GM12878 (cell line): ENCODE data around the gene SAP25. TPM values are rescaled to one million over a fixed set of nuclear protein-coding genes. Genes with fewer than 3 reads are reported as not detected.

Experiments
- ATAC-seq: fragments of 200-7000 bp; cut with Tn5 transposase; 3 replicates; pipeline ENCODE4 v1.9.1; 2020; ENCODE audit warnings: mild to moderate bottlenecking, moderate library complexity
- BruUV-seq: library from RNA; stranded (reverse); fragments of 400-500 nt; replicated peaks from 2 replicates; lab custom pipeline; 2021; lab: Mats Ljungman, UMichigan
- CTCF ChIA-PET: fragments of 300-600 bp; sonication (Branson Sonifier 250); formaldehyde crosslinking; extraction: SDS; loops from one replicate; lab custom pipeline; 2021; ENCODE audit warnings: inconsistent platforms; lab: Yijun Ruan, JAX
- POLR2A ChIA-PET: fragments of 350-600 bp; formaldehyde crosslinking; extraction: SDS; loops from one replicate; lab custom pipeline; 2021; ENCODE audit warnings: inconsistent platforms; lab: Charles Lee
- RAD21 ChIA-PET: fragments of 300-600 bp; sonication (Branson Sonifier 250); formaldehyde crosslinking; loops from one replicate; lab custom pipeline; 2023; ENCODE audit warnings: antibody characterized with exemption; ENCODE audit not compliant: unreplicated experiment; lab: Charles Lee
- SMC1A ChIA-PET: fragments of 300-600 bp; sonication (Branson Sonifier 250); formaldehyde crosslinking; loops from one replicate; lab custom pipeline; 2023; ENCODE audit not compliant: unreplicated experiment, uncharacterized antibody; lab: Charles Lee
- DNase-seq: peaks from one replicate; pipeline ENCODE4 v3.0.0-alpha.2; 2011; ENCODE audit warnings: low read depth, low spot score
- FAIRE-seq: peaks from 3 replicates; lab custom pipeline; 2011; peaks lifted over from hg19 to GRCh38; lab: Jason Lieb, UNC
- H2AFZ ChIP-seq: 2 replicates; pipeline ENCODE4 v1.6.0; 2011; ENCODE audit warnings: low read depth, low read length, control low read depth; ENCODE audit not compliant: control insufficient read depth
- H3K27ac ChIP-seq: 2 replicates; pipeline ENCODE4 v1.5.1; 2011; ENCODE audit warnings: control low read depth; ENCODE audit not compliant: control insufficient read depth, insufficient read depth
- H3K27me3 ChIP-seq, 2 experiments: replicated peaks in 1 of 2; 2 replicates each; pipeline versions ENCODE4 v1.6.0 to v1.6.1; 2011; ENCODE audit warnings: low read length in 1 of 2; ENCODE audit not compliant: control insufficient read depth in 2 of 2, insufficient read depth in 2 of 2
- H3K36me3 ChIP-seq, 2 experiments: 2 replicates each; pipeline ENCODE4 v1.5.1; 2011; ENCODE audit warnings: low read length in 1 of 2; ENCODE audit not compliant: control insufficient read depth in 2 of 2, insufficient read depth in 2 of 2
- H3K4me1 ChIP-seq: 2 replicates; pipeline ENCODE4 v1.6.1; 2011; ENCODE audit warnings: mild to moderate bottlenecking, low read length, moderate library complexity, mixed read lengths; ENCODE audit not compliant: control insufficient read depth, insufficient read depth
- H3K4me2 ChIP-seq: 2 replicates; pipeline ENCODE4 v1.6.0; 2011; ENCODE audit warnings: control low read depth; ENCODE audit not compliant: control insufficient read depth, insufficient read depth
- H3K4me3 ChIP-seq: fragments of 200-600 bp; sonication (generic); 2 replicates; pipeline ENCODE4 v1.5.1; 2016
- H3K79me2 ChIP-seq: 2 replicates; pipeline ENCODE4 v1.6.0; 2011; ENCODE audit warnings: low read length; ENCODE audit not compliant: control insufficient read depth, insufficient read depth
- H3K9ac ChIP-seq: 2 replicates; pipeline ENCODE4 v1.8.0; 2011; ENCODE audit warnings: low read length, control low read depth, mixed read lengths; ENCODE audit not compliant: control insufficient read depth, insufficient read depth
- H3K9me3 ChIP-seq: replicated peaks from 3 replicates; pipeline ENCODE4 v1.5.1; 2011; ENCODE audit warnings: mild to moderate bottlenecking, low read length; ENCODE audit not compliant: control insufficient read depth, insufficient read depth
- H4K20me1 ChIP-seq: 2 replicates; pipeline ENCODE4 v1.6.0; 2011; ENCODE audit not compliant: control insufficient read depth, insufficient read depth
- ATF3 ChIP-seq: IDR thresholded peaks from 2 replicates; pipeline ENCODE4 v1.6.1; 2011; ENCODE audit warnings: low read depth, mild to moderate bottlenecking, low read length, moderate library complexity, borderline replicate concordance; ENCODE audit errors: extremely low read depth
- BCL11A ChIP-seq: IDR thresholded peaks from 2 replicates; pipeline ENCODE4 v1.6.1; 2011; ENCODE audit warnings: low read depth, low read length
- CBFB ChIP-seq: IDR thresholded peaks from 2 replicates; pipeline ENCODE4 v1.6.1; 2016; ENCODE audit warnings: antibody characterized with exemption, low read depth
- CBX5 ChIP-seq: sonication (generic); IDR thresholded peaks from 2 replicates; pipeline ENCODE4 v1.6.1; 2016; ENCODE audit warnings: low read depth, moderate library complexity, mild to moderate bottlenecking, inconsistent platforms
- EED ChIP-seq: sonication (generic); IDR thresholded peaks from 2 replicates; pipeline ENCODE4 v1.6.1; 2016; ENCODE audit warnings: antibody characterized with exemption, low read depth
- HDAC6 ChIP-seq: fragments of 200-600 bp; sonication (generic); IDR thresholded peaks from one replicate; pipeline ENCODE4 v1.8.0; 2017; ENCODE audit warnings: antibody characterized with exemption; ENCODE audit not compliant: unreplicated experiment
- NR2F1 ChIP-seq: fragments of 450-650 bp; conservative IDR thresholded peaks from 2 replicates; pipeline ENCODE4 v1.6.1; 2017; ENCODE audit warnings: mild to moderate bottlenecking
- RFX5 ChIP-seq: IDR thresholded peaks from 2 replicates; pipeline ENCODE4 v1.6.1; 2011; ENCODE audit warnings: low read depth, low read length, improper control_type of control experiment
- TCF3 ChIP-seq: IDR thresholded peaks from 2 replicates; pipeline ENCODE4 v1.6.1; 2012; ENCODE audit warnings: low read depth, mild to moderate bottlenecking, low read length, borderline replicate concordance; ENCODE audit not compliant: insufficient read depth
- YBX1 ChIP-seq: fragments of 450-650 bp; IDR thresholded peaks from 2 replicates; pipeline ENCODE4 v1.6.1; 2016; ENCODE audit warnings: antibody characterized with exemption
- ZBED1 ChIP-seq: IDR thresholded peaks from 2 replicates; pipeline ENCODE4 v1.6.1; 2016; ENCODE audit warnings: borderline replicate concordance
- ZBTB11 ChIP-seq: fragments of 450-650 bp; formaldehyde crosslinking; IDR thresholded peaks from 2 replicates; pipeline ENCODE4 v1.5.0; 2022; ENCODE audit warnings: mild to moderate bottlenecking, missing genetic modification characterization
- WGBS: methylation state at CpG from one replicate; pipeline ENCODE4 v1.1.6; 2016; ENCODE audit warnings: low lambda C conversion rate; ENCODE audit not compliant: insufficient replicate concordance, insufficient coverage; ENCODE audit errors: missing lambda C conversion rate; 5-methylcytosine and 5-hydroxymethylcytosine counted together
- in situ Hi-C: fragments of 300-500 bp; cut with MboI; formaldehyde crosslinking; loops from 9 replicates; pipeline ENCODE4 v1.14.3; 2018; ENCODE audit warnings: mixed read lengths
- intact Hi-C: fragments of 100-400 bp; cut with micrococcal nuclease; formaldehyde crosslinking; loops from one replicate; pipeline ENCODE4 v1.14.2; 2022; ENCODE audit not compliant: unreplicated experiment
- polyA plus RNA-seq, 11 experiments: library from polyadenylated mRNA; depleted of rRNA in 4 of 11; unstranded in 6 of 11; stranded (reverse) in 5 of 11; fragments of >200 nt; fragmentation: Nextera tagmentation in 4 of 11; fragmentation: Illumina TruSeq in 1 of 11; extraction: Ambion mirVana in 4 of 11; extraction: Trizol in 1 of 11; gene quantifications; 1 replicate in 1 of 11; 2 replicates in 10 of 11; pipeline versions ENCODE4 v1.2.1 to v1.2.3, GENCODE V29; 2011 to 2016; ENCODE audit warnings: inconsistent platforms in 2 of 11, missing spikeins in 2 of 11, low read depth in 1 of 11
- total RNA-seq, 4 experiments: library from RNA; depleted of rRNA in 3 of 4; stranded (reverse); fragments of >200 nt in 3 of 4; fragmentation: Illumina TruSeq in 1 of 4; extraction: Trizol in 1 of 4; gene quantifications; 2 replicates each; pipeline versions ENCODE4 v1.2.1 to v1.2.3, GENCODE V29; 2013 to 2021
- TF ChIP-seq, protein P1 (sequence below): IDR thresholded peaks from 2 replicates; pipeline ENCODE4 v1.6.1; 2012; ENCODE audit warnings: improper control_type of control experiment, low read depth, low read length; ENCODE audit not compliant: insufficient replicate concordance

The SAP25 gene
- total and polyA plus RNA-seq, 10 of the 15 experiments (the other 5 are each of a cell fraction or from before 2014, with no cell fraction given) = 0.14 to 8.6 (median 1.1) TPM

DNA sequence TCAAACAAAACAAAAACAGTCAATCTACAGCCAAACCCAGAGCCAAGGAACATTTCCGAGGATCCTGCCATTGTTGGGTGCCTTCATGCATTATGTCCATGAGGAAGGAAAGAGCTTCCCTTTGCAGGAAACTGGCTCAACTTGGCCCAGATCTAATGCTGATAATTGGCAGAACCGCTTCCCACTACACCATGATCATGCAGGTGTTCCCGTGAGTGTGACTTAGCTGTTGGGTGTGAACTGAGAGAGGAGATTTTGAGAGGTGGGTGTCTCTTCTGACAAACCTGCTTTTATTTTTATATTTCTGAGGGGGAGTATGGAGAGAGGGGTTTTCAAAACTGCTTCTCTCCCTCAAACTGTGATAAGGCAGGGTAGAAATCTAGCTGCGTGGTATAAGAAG is 14.6 kb downstream of the SAP25 start:
- ChIA-PET SMC1A (interaction anchor here (0.5 to 8.5 kb wide), 26 partner anchors 10 to 167 kb away, joined by 3 to 127 read pairs (median 4); partner anchors contain the start of genes AGFG2, FBXO24, LRCH4 and PCOLCE), CTCF (interaction anchor here (0.6 to 12.6 kb wide), 37 partner anchors 10 to 426 kb away, joined by 3 to 190 read pairs (median 7); partner anchors contain the start of genes AGFG2, FBXO24, LRCH4 and NYAP1), POLR2A (interaction anchor here (0.6 to 2.3 kb wide), 15 partner anchors 10 to 377 kb away, joined by 3 to 13 read pairs (median 4); partner anchors contain the start of genes AGFG2, FBXO24, LRCH4 and PPP1R35), RAD21 (interaction anchor here (1.0 to 4.2 kb wide), 26 partner anchors 14 to 185 kb away, joined by 3 to 90 read pairs (median 7); partner anchors contain the start of genes AGFG2, FBXO24, LRCH4 and POP7)
- H3K4me2 ChIP-seq = no peak overlapping the region
- H3K9ac ChIP-seq = no peak overlapping the region
- H3K36me3 ChIP-seq = peaks cover 22 to 37% of the 10 kb centered on the region in 2 experiments
- 99% methylated on average over 4 of the region's 4 CpGs for WGBS
- no peaks in the 10 kb centered on the region for H3K9me3 ChIP-seq
- ATAC-seq (no peak), DNase-seq (no peak), FAIRE-seq (no peak)
- H3K79me2 ChIP-seq = no peaks in the 10 kb centered on the region
- H4K20me1 ChIP-seq = no peaks in the 10 kb centered on the region
- no peaks in the 10 kb centered on the region; the same call in 1 of the 2 replicates for H3K4me1 ChIP-seq
- no TSS peak for BruUV-seq
- no peaks in the 10 kb centered on the region for H3K27me3 ChIP-seq
- in situ Hi-C loops (loop anchor here (5.0 kb wide), 1 partner anchor 87 kb away; no protein-coding TSS in a partner anchor), intact Hi-C loops (loop anchor here (1.0 kb wide), 1 partner anchor 90 kb away; no protein-coding TSS in a partner anchor)
- no peak overlapping the region for H3K4me3 ChIP-seq
- H3K27ac ChIP-seq = no peak overlapping the region
- TF ChIP-seq ATF3 (no peak), TCF3 (no peak), NR2F1 (no peak), YBX1 (no peak), ZBTB11 (no peak), RFX5 (no peak), HDAC6 (no peak), BCL11A (no peak), ZBED1 (no peak), CBX5 (no peak), EED (no peak), CBFB (no peak)
- TF ChIP-seq, protein P1, sequence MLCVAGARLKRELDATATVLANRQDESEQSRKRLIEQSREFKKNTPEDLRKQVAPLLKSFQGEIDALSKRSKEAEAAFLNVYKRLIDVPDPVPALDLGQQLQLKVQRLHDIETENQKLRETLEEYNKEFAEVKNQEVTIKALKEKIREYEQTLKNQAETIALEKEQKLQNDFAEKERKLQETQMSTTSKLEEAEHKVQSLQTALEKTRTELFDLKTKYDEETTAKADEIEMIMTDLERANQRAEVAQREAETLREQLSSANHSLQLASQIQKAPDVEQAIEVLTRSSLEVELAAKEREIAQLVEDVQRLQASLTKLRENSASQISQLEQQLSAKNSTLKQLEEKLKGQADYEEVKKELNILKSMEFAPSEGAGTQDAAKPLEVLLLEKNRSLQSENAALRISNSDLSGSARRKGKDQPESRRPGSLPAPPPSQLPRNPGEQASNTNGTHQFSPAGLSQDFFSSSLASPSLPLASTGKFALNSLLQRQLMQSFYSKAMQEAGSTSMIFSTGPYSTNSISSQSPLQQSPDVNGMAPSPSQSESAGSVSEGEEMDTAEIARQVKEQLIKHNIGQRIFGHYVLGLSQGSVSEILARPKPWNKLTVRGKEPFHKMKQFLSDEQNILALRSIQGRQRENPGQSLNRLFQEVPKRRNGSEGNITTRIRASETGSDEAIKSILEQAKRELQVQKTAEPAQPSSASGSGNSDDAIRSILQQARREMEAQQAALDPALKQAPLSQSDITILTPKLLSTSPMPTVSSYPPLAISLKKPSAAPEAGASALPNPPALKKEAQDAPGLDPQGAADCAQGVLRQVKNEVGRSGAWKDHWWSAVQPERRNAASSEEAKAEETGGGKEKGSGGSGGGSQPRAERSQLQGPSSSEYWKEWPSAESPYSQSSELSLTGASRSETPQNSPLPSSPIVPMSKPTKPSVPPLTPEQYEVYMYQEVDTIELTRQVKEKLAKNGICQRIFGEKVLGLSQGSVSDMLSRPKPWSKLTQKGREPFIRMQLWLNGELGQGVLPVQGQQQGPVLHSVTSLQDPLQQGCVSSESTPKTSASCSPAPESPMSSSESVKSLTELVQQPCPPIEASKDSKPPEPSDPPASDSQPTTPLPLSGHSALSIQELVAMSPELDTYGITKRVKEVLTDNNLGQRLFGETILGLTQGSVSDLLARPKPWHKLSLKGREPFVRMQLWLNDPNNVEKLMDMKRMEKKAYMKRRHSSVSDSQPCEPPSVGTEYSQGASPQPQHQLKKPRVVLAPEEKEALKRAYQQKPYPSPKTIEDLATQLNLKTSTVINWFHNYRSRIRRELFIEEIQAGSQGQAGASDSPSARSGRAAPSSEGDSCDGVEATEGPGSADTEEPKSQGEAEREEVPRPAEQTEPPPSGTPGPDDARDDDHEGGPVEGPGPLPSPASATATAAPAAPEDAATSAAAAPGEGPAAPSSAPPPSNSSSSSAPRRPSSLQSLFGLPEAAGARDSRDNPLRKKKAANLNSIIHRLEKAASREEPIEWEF = no peak
- no peak overlapping the region for H2AFZ ChIP-seq
